ENCODE data around the gene FOCAD.

The FOCAD gene

DNA sequence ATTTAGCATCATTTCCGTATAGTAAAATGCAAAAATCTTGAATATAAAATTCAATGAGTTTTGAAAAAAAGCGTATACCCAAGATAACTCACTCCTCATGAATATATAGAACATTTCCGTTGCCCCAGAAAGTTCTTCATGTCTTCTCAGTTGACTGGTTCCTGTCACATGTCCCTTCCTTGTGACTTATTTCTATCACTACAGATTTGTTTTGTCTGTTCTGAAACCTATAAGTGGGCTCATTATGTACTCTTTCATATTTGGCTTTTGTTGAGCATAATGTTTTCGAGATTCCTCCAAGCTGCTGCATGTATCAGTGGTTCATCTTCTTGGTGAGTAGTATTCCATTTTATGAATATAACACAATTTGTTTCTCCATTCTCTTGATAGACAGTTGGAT, 358.4 kb downstream of the FOCAD start:
- peaks cover 2% of the 10 kb centered on the region for H3K9me3 Mint-ChIP-seq
- H3K27ac Mint-ChIP-seq = no peak overlapping the region
- peaks cover 1% of the 10 kb centered on the region for H3K27me3 Mint-ChIP-seq
- peaks cover 2% of the 10 kb centered on the region for H3K4me1 Mint-ChIP-seq
- DNase-seq (ENCODE audit: low spot score in 2 of 2) = no peak
- no peaks in the 10 kb centered on the region for H3K36me3 Mint-ChIP-seq
- no peak overlapping the region for H3K4me3 Mint-ChIP-seq
- no peak for ATAC-seq (ENCODE audit: low read depth)

DNA sequence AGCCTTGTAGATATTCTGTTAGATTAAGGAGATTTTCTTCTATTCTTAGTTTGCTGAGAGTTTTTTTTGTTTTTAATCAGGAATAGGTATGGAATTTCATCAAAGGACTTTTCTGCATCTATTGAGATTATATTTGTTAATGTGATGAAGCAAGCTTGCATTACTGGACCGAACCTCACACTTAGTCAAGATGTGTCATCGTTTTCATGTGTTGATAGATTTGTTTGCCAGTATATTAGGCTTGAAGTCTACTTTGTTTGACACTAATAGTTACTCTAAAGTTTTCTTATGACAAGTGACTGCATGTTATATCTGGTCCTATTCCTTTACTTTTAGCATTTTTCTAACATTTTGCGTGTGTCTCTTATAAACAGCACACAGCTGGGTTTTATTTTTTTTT, 359.8 kb downstream of the FOCAD start:
- Mint-ChIP-seq H3K4me1 (peaks cover 2% of the 10 kb centered on the region), H3K36me3 (no peaks in the 10 kb centered on the region), H3K27ac (no peak overlapping the region), H3K27me3 (peaks cover 2% of the 10 kb centered on the region), H3K9me3 (peaks cover 2% of the 10 kb centered on the region), H3K4me3 (no peak overlapping the region)
- DNase-seq (ENCODE audit: low spot score in 2 of 2) (no peak), ATAC-seq (ENCODE audit: low read depth) (no peak)

Data from memory B cell (primary cell).